ENCODE measurements around the gene THRB. TPM values are rescaled to one million over a fixed set of nuclear protein-coding genes. Genes with fewer than 3 reads are reported as not detected.

THRB gene
- polyA plus RNA-seq, 1 of the 3 experiments (the other 2 are of a cell fraction): 0.02 TPM

- no peak for TF ChIP-seq ZBTB33 (IDR thresholded peaks at IDR 0.05; ENCODE audit: borderline replicate concordance, low read depth)
These were observed 668 bp downstream of the THRB start (continued) for GRCh38 chr3:24493746-24494617.

- Histone ChIP-seq H3K27ac (ENCODE audit: low read depth in 2 of 2, low read length in 1 of 2) (no peak overlapping the region), H2AFZ (ENCODE audit: low read depth) (no peak overlapping the region), H3F3A (replicated peaks; ENCODE audit: insufficient read depth) (no peaks in the 10 kb centered on the region), H3K27me3 (ENCODE audit: insufficient read depth) (peaks cover 24% of the 10 kb centered on the region), H4K20me1 (ENCODE audit: insufficient read depth) (no peaks in the 10 kb centered on the region), H3K9me3 (no peaks in the 10 kb centered on the region), H3K9ac (no peak overlapping the region), H3K36me3 (replicated peaks in 1 of 2; ENCODE audit: control insufficient read depth in 1 of 2, insufficient read depth in 2 of 2, low read length in 1 of 2) (no peaks in the 10 kb centered on the region), H3K4me2 (no peak overlapping the region), H3K79me2 (ENCODE audit: insufficient read depth) (no peaks in the 10 kb centered on the region), H3K4me1 (ENCODE audit: control insufficient read depth in 1 of 2, insufficient read depth in 2 of 2, low read depth in 1 of 2, low read length in 1 of 2) (peaks cover 0 to 11% of the 10 kb centered on the region in 2 experiments; a peak in 1 of 4 replicates), H3K9me2 (no peaks in the 10 kb centered on the region), H3K4me3 (ENCODE audit: low read depth in 2 of 2, low read length in 1 of 2) (no peak overlapping the region)
- no peak for DNase-seq
- CTCF ChIA-PET: no interaction called here
- POLR2A ChIA-PET: no interaction called here
- TF ChIP-seq REST (IDR thresholded peaks at IDR 0.05; ENCODE audit: low read depth, low read length): no peak
- no peak for TF ChIP-seq MEF2A (IDR thresholded peaks at IDR 0.05; ENCODE audit: borderline replicate concordance, low read depth)
- no peak for TF ChIP-seq FOXJ3 (CRISPR knock-in tag; IDR thresholded peaks at IDR 0.05)
- TF ChIP-seq USF2 (IDR thresholded peaks at IDR 0.05; ENCODE audit: borderline replicate concordance, low read depth, low read length): no peak
- no peak for TF ChIP-seq RXRA (IDR thresholded peaks at IDR 0.05; ENCODE audit: borderline replicate concordance, low read depth)
- no peak for TF ChIP-seq NFIC (IDR thresholded peaks at IDR 0.05; ENCODE audit: borderline replicate concordance)
- TF ChIP-seq RFX5 (IDR thresholded peaks at IDR 0.05; ENCODE audit: low read length): no peak
- TF ChIP-seq MAX (IDR thresholded peaks at IDR 0.05; ENCODE audit: low read depth): no peak
- no peak for TF ChIP-seq USF1 (IDR thresholded peaks at IDR 0.05; ENCODE audit: borderline replicate concordance, low read depth)
- TF ChIP-seq CHD2 (IDR thresholded peaks at IDR 0.05; ENCODE audit: low read length, partially characterized antibody): no peak
- no peak for TF ChIP-seq RAD21 (IDR thresholded peaks at IDR 0.05; ENCODE audit: low read length)
- no peak for TF ChIP-seq TEAD4 (IDR thresholded peaks at IDR 0.05; ENCODE audit: borderline replicate concordance, insufficient read depth)
- no peak for TF ChIP-seq NRF1 (IDR thresholded peaks at IDR 0.05; ENCODE audit: low read depth, low read length)
- no peak for TF ChIP-seq EP300 (IDR thresholded peaks at IDR 0.05; ENCODE audit: borderline replicate concordance in 1 of 2, low read depth in 1 of 2, low read length in 1 of 2)
- no peak for TF ChIP-seq IRF3 (IDR thresholded peaks at IDR 0.05; ENCODE audit: low read depth, low read length)
- TF ChIP-seq SMC3 (IDR thresholded peaks at IDR 0.05; ENCODE audit: low read depth, low read length): no peak
- no peak for TF ChIP-seq GATA2 (CRISPR knock-in tag; IDR thresholded peaks at IDR 0.05)
- TF ChIP-seq POLR2AphosphoS5 (IDR thresholded peaks at IDR 0.05; ENCODE audit: low read depth, low read length): no peak
- WGBS (ENCODE audit: low lambda C conversion rate): 74% methylated on average over 4 of the region's 4 CpGs
These were observed 1.6 kb downstream of the THRB start for GRCh38 chr3:24492971-24493551.
